OCI-LY7 (cell line): ENCODE results near the gene LRG1. TPM values are rescaled to one million over a fixed set of nuclear protein-coding genes. Genes with fewer than 3 reads are reported as not detected.

Experiments used
- BruUV-seq: library from RNA; stranded (reverse); fragments of 400-500 nt; replicated peaks from 2 replicates; lab custom pipeline; 2021; lab: Mats Ljungman, UMichigan
- CTCF ChIA-PET: fragments of 300-600 bp; sonication (Branson Sonifier 250); formaldehyde crosslinking; loops from one replicate; lab custom pipeline; 2022; ENCODE audit warnings: antibody characterized with exemption; ENCODE audit not compliant: unreplicated experiment; lab: Charles Lee
- POLR2A ChIA-PET: fragments of 300-600 bp; sonication (Branson Sonifier 250); formaldehyde crosslinking; loops from one replicate; lab custom pipeline; 2022; ENCODE audit warnings: antibody characterized with exemption; lab: Charles Lee
- DNase-seq: peaks from one replicate; pipeline ENCODE4 v3.0.0-alpha.2; 2015; ENCODE audit warnings: low spot score
- H2AFZ ChIP-seq: fragments of 200-600 bp; sonication (generic), shearing (Covaris generic); 2 replicates; pipeline ENCODE4 v1.6.1; 2014; ENCODE audit warnings: mild to moderate bottlenecking, antibody characterized with exemption, low read length, moderate library complexity
- H3K27ac ChIP-seq: fragments of 200-600 bp; sonication (generic); 2 replicates; pipeline ENCODE4 v1.5.1; 2014; ENCODE audit warnings: mixed run types, low read depth, mild to moderate bottlenecking, moderate library complexity, low read length, inconsistent platforms; ENCODE audit not compliant: poor library complexity, severe bottlenecking
- H3K36me3 ChIP-seq: fragments of 200-600 bp; sonication (generic); 2 replicates; pipeline ENCODE4 v1.6.1; 2014; ENCODE audit warnings: mild to moderate bottlenecking, antibody characterized with exemption, low read length, moderate library complexity, mixed read lengths; ENCODE audit not compliant: insufficient read depth
- H3K4me1 ChIP-seq: fragments of 200-600 bp; sonication (generic); 2 replicates; pipeline ENCODE4 v1.5.1; 2014; ENCODE audit warnings: mild to moderate bottlenecking, low read length; ENCODE audit not compliant: insufficient read depth, poor library complexity, severe bottlenecking
- H3K4me2 ChIP-seq: fragments of 200-600 bp; sonication (generic); 2 replicates; pipeline ENCODE4 v1.6.1; 2014; ENCODE audit warnings: mild to moderate bottlenecking, low read length
- H3K4me3 ChIP-seq: fragments of 200-600 bp; sonication (generic); 2 replicates; pipeline ENCODE4 v1.5.1; 2014; ENCODE audit warnings: mild to moderate bottlenecking, low read depth, low read length; ENCODE audit not compliant: poor library complexity, severe bottlenecking
- H3K79me2 ChIP-seq: fragments of 200-600 bp; sonication (generic); 2 replicates; pipeline ENCODE4 v1.6.1; 2016; ENCODE audit warnings: low read depth, mild to moderate bottlenecking, low read length, moderate library complexity, mixed read lengths; ENCODE audit not compliant: insufficient read depth
- H3K9me2 ChIP-seq: fragments of 200-600 bp; sonication (generic); 2 replicates; pipeline ENCODE4 v1.6.1; 2016; ENCODE audit warnings: mild to moderate bottlenecking, low read length, mixed read lengths; ENCODE audit not compliant: insufficient read depth
- H3K9me3 ChIP-seq: fragments of 200-600 bp; sonication (generic); 2 replicates; pipeline ENCODE4 v1.6.1; 2014; ENCODE audit warnings: mild to moderate bottlenecking, mixed run types, low read length, mixed read lengths
- H4K20me1 ChIP-seq: fragments of 200-600 bp; sonication (generic); 2 replicates; pipeline ENCODE4 v1.6.1; 2014; ENCODE audit warnings: mild to moderate bottlenecking, antibody characterized with exemption, low read length, moderate library complexity, mixed read lengths; ENCODE audit not compliant: insufficient read depth
- EZH2phosphoT487 ChIP-seq: fragments of 200-600 bp; sonication (generic); IDR thresholded peaks from 2 replicates; pipeline ENCODE4 v1.6.1; 2018; ENCODE audit warnings: low read depth, borderline replicate concordance, mild to moderate bottlenecking, mixed run types, antibody characterized with exemption, low read length, moderate library complexity, mixed read lengths
- intact Hi-C: fragments of 100-400 bp; cut with micrococcal nuclease; formaldehyde crosslinking; loops from one replicate; pipeline ENCODE4 v1.10.0; 2022; ENCODE audit not compliant: unreplicated experiment
- total RNA-seq, 2 experiments: library from RNA; depleted of rRNA in 1 of 2; stranded (reverse); fragments of >200 nt in 1 of 2; shearing (Covaris generic) in 1 of 2; gene quantifications; 2 replicates each; pipeline ENCODE4 v1.2.3, GENCODE V29; 2014 to 2022
- TF ChIP-seq, protein P1 (sequence below): fragments of 200-600 bp; sonication (generic); conservative IDR thresholded peaks from 2 replicates; pipeline ENCODE4 v1.5.1; 2014; ENCODE audit warnings: mild to moderate bottlenecking, antibody characterized with exemption, low read length, moderate library complexity, mixed read lengths

The LRG1 gene
- total RNA-seq, 2 experiments from 2014 or later = 1.6 to 1.9 TPM

DNA sequence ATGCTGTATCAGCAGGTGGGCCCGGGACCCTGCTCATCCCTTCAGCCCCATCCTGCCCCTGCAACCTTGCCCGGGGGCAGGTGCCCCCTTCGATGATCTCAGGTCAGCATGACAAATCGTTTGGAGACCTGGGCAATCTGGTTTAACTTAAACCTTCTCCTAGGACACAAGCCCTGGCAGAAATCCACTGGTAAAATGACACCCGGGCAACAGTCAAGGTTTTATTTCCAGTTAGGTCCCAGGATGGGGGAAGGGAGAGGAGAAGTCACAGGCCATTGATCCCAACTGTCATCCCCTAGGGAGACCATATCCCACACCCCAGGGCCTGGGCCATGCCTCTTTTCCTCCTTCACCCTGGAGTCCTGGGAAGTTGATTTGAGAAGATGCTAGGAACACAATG, 3.0 kb downstream of the LRG1 start:
- Histone ChIP-seq H3K4me3 (no peak overlapping the region), H3K27ac (no peak overlapping the region), H3K4me2 (no peak overlapping the region), H3K4me1 (peaks cover 23% of the 10 kb centered on the region), H3K79me2 (no peaks in the 10 kb centered on the region), H3K9me2 (no peaks in the 10 kb centered on the region), H3K36me3 (no peaks in the 10 kb centered on the region), H2AFZ (no peak overlapping the region), H4K20me1 (no peaks in the 10 kb centered on the region), H3K9me3 (peaks cover 4% of the 10 kb centered on the region; the same call in 1 of the 2 replicates)
- ChIA-PET POLR2A (interaction anchor here (0.6 kb wide), 1 partner anchor 215 kb away, joined by 3 read pairs; no protein-coding TSS in a partner anchor), CTCF (no interaction called here)
- DNase-seq = no peak
- TF ChIP-seq, protein P1, sequence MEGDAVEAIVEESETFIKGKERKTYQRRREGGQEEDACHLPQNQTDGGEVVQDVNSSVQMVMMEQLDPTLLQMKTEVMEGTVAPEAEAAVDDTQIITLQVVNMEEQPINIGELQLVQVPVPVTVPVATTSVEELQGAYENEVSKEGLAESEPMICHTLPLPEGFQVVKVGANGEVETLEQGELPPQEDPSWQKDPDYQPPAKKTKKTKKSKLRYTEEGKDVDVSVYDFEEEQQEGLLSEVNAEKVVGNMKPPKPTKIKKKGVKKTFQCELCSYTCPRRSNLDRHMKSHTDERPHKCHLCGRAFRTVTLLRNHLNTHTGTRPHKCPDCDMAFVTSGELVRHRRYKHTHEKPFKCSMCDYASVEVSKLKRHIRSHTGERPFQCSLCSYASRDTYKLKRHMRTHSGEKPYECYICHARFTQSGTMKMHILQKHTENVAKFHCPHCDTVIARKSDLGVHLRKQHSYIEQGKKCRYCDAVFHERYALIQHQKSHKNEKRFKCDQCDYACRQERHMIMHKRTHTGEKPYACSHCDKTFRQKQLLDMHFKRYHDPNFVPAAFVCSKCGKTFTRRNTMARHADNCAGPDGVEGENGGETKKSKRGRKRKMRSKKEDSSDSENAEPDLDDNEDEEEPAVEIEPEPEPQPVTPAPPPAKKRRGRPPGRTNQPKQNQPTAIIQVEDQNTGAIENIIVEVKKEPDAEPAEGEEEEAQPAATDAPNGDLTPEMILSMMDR = no peak
- no peak for TF ChIP-seq EZH2phosphoT487
- intact Hi-C loops = no loop called here
- no TSS peak for BruUV-seq

DNA sequence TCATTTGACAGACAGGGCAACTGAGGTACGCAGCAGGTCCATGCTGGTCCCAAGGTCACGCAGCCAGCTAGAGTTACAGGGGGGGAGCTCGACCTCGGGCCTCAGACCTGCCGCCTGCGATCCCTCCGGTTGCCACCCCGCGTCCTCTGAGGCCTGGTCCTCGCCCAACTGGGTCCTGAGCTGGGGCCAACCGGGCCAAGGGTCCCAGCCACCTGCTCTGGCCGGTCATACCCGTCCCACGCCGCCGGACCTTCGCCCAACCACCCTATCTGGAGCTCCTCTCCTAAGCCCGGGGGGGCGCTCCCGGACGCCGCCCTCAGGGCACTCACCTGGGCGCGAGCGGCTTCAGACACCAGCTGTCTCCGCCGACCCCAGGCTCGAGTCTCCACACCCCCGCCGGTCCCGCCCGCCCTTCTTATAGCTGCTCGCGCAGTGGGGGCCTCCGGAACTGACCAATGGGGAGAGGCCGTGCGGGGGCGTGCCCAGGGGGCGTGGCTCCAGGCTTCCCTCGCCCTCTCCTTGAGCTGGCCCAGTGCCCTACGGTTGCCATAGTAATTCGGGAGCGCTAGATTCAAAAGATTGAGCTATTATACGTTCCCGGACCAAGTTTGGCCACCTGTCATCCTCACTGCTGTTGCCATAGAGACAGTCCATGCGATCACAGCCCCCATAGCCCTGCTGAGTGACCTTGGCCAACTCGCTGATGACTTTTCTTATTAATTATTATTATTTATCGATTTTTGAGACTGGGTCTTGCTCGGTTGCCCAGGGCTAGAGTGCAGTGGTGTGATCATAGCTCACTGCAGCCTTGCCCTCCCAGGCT, 4.8 kb downstream of the LRG1 start, which contains the start of gene PLIN5:
PLIN5 (minus strand) TSS at position 389 of the 823 bp plus-strand sequence. CDS start 1,150 bp downstream, outside the sequence.
- POLR2A ChIA-PET = interaction anchor here (0.6 to 1.5 kb wide), 4 partner anchors 10 to 193 kb away, joined by 3 to 7 read pairs (median 3); no protein-coding TSS in a partner anchor
- Histone ChIP-seq H3K79me2 (no peaks in the 10 kb centered on the region), H3K4me1 (peaks cover 18% of the 10 kb centered on the region), H3K9me3 (no peaks in the 10 kb centered on the region), H2AFZ (peak within 1 kb of the TSS; percentile 40; the same call in 1 of the 2 replicates), H4K20me1 (no peaks in the 10 kb centered on the region), H3K9me2 (no peaks in the 10 kb centered on the region), H3K4me3 (peak within 1 kb of the TSS; percentile 28), H3K4me2 (peak within 1 kb of the TSS; percentile 46), H3K36me3 (no peaks in the 10 kb centered on the region), H3K27ac (no peak within 1 kb of the TSS)
- intact Hi-C loops = no loop called here
- BruUV-seq = no TSS peak
- CTCF ChIA-PET = interaction anchor here (0.6 to 0.9 kb wide), 5 partner anchors 12 to 643 kb away, joined by 3 to 4 read pairs (median 3); no protein-coding TSS in a partner anchor
- peak; percentile 69 for DNase-seq
- TF ChIP-seq, protein P1 = peak; percentile 47
- no peak for TF ChIP-seq EZH2phosphoT487
